GM21367 (cell line): ENCODE results near the gene QRICH1.
A peak's percentile ranks its signal among the peaks of the same experiment; 100 is the strongest.

Source experiments
- ATAC-seq: cut with Tn5 transposase; IDR thresholded peaks from one replicate; pipeline ENCODE4 v1.9.1; 2021; ENCODE audit not compliant: unreplicated experiment

QRICH1 gene

GRCh38 chr3:48999085-48999858, 94.6 kb downstream of the QRICH1 start:
- ATAC-seq: no peak

- no peak for ATAC-seq
These were observed 95.9 kb downstream of the QRICH1 start for GRCh38 chr3:48997714-48998637.

GRCh38 chr3:48997102-48997635, 96.7 kb downstream of the QRICH1 start:
- ATAC-seq: no peak

- ATAC-seq: no peak
These were observed 97.2 kb downstream of the QRICH1 start for GRCh38 chr3:48996640-48997039.

GRCh38 chr3:48993834-48994233, 100.0 kb downstream of the QRICH1 start:
- ATAC-seq: no peak

- no peak for ATAC-seq
These were observed 101.9 kb downstream of the QRICH1 start for GRCh38 chr3:48991851-48992545.

GRCh38 chr3:48990636-48991469, 103.0 kb downstream of the QRICH1 start:
- ATAC-seq: peak; percentile 10

- ATAC-seq: peak; percentile 61
These were observed 103.9 kb downstream of the QRICH1 start, which contains the start of gene P4HTM for GRCh38 chr3:48989796-48990635. P4HTM (plus strand) TSS chr3:48990241; CDS start chr3:48990257, 16 bp downstream.

GRCh38 chr3:48989126-48989795, 104.6 kb downstream of the QRICH1 start:
- ATAC-seq: no peak

- no peak for ATAC-seq
These were observed 108.0 kb downstream of the QRICH1 start for GRCh38 chr3:48985831-48986376.

GRCh38 chr3:48984663-48985062, 109.2 kb downstream of the QRICH1 start:
- no peak for ATAC-seq

- ATAC-seq: no peak
These were observed 110.8 kb downstream of the QRICH1 start for GRCh38 chr3:48983096-48983495.

- ATAC-seq: no peak
These were observed 111.2 kb downstream of the QRICH1 start for GRCh38 chr3:48982686-48983085.

- no peak for ATAC-seq
These were observed 111.9 kb downstream of the QRICH1 start for GRCh38 chr3:48982016-48982415.

GRCh38 chr3:48980295-48980694, 113.6 kb downstream of the QRICH1 start:
- ATAC-seq: no peak
